Measurements from ENCODE around the gene FOXC1. TPM values are rescaled to one million over a fixed set of nuclear protein-coding genes. Genes with fewer than 3 reads are reported as not detected.

Gene FOXC1
- total and polyA plus RNA-seq, 2 of the 13 experiments (the other 11 are each of a cell fraction or from before 2014, with no cell fraction given) = 0.44 to 0.55 TPM

GRCh38 chr6:1576166-1576565 lies 33.5 kb upstream of the FOXC1 start:
- intact Hi-C loops (cut with micrococcal nuclease; ENCODE audit: unreplicated experiment) = no loop called here
- Histone ChIP-seq H2AFZ (ENCODE audit: low read length) (no peak overlapping the region), H3K4me3 (replicated peaks in 1 of 3; ENCODE audit: insufficient read depth in 1 of 3, low read depth in 2 of 3, low read length in 3 of 3) (peak overlapping the region; percentile 39 to 65 (median 57); a peak in 4 of 6 replicates), H3K4me1 (ENCODE audit: insufficient read depth, low read length) (peaks cover 18% of the 10 kb centered on the region), H3K36me3 (replicated peaks in 1 of 2; ENCODE audit: control insufficient read depth in 1 of 2, insufficient read depth in 2 of 2, low read length in 2 of 2) (no peaks in the 10 kb centered on the region), H3K27ac (ENCODE audit: extremely low read length, insufficient read depth, low read length) (no peak overlapping the region), H4K20me1 (ENCODE audit: insufficient read depth, low read length) (no peaks in the 10 kb centered on the region), H3K27me3 (ENCODE audit: control insufficient read depth in 1 of 2, insufficient read depth in 2 of 2, low read length in 2 of 2) (peaks cover 9 to 60% of the 10 kb centered on the region in 2 experiments), H3K79me2 (ENCODE audit: insufficient read depth, low read length) (no peaks in the 10 kb centered on the region), H3K9me3 (ENCODE audit: low read length) (peaks cover 4% of the 10 kb centered on the region; the same call in 1 of the 2 replicates), H3K4me2 (ENCODE audit: low read depth, low read length) (peak overlapping the region; percentile 79), H3K9ac (ENCODE audit: insufficient read depth, low read depth, low read length) (no peak overlapping the region)
- ATAC-seq = no peak
- ChIA-PET CTCF (ENCODE audit: low intra/inter-chr PET ratio, low total read pairs) (no interaction called here), POLR2A (no interaction called here)
- FAIRE-seq = no peak
- DNase-seq (ENCODE audit: low spot score) = no peak
- TF ChIP-seq NFYB (CRISPR knock-in tag; IDR thresholded peaks at IDR 0.05) (no peak), HMG20B (CRISPR knock-in tag; conservative IDR thresholded peaks at IDR 0.05) (no peak), ZNF552 (CRISPR knock-in tag; IDR thresholded peaks at IDR 0.05; ENCODE audit: borderline replicate concordance) (0 out of 2 replicates have a peak, but pooled peaks have one; percentile 41)
- 41% methylated on average over 9 of the region's 9 CpGs for WGBS (ENCODE audit: low lambda C conversion rate)
- in situ Hi-C loops (cut with HindIII; ENCODE audit: extremely low pct_ligation_motif_present, low pct_unique_long_range_greater_than_20kb) = no loop called here
- BruUV-seq (replicated peaks) = no TSS peak

GRCh38 chr6:1576711-1577110 lies 33.0 kb upstream of the FOXC1 start:
- Histone ChIP-seq H3K79me2 (ENCODE audit: insufficient read depth, low read length) (no peaks in the 10 kb centered on the region), H3K4me3 (replicated peaks in 1 of 3; ENCODE audit: insufficient read depth in 1 of 3, low read depth in 2 of 3, low read length in 3 of 3) (no peak overlapping the region), H4K20me1 (ENCODE audit: insufficient read depth, low read length) (no peaks in the 10 kb centered on the region), H3K4me2 (ENCODE audit: low read depth, low read length) (no peak overlapping the region), H3K27me3 (ENCODE audit: control insufficient read depth in 1 of 2, insufficient read depth in 2 of 2, low read length in 2 of 2) (peaks cover 9 to 60% of the 10 kb centered on the region in 2 experiments), H3K27ac (ENCODE audit: extremely low read length, insufficient read depth, low read length) (no peak overlapping the region), H3K9me3 (ENCODE audit: low read length) (no peaks in the 10 kb centered on the region), H3K4me1 (ENCODE audit: insufficient read depth, low read length) (peaks cover 18% of the 10 kb centered on the region), H3K36me3 (replicated peaks in 1 of 2; ENCODE audit: control insufficient read depth in 1 of 2, insufficient read depth in 2 of 2, low read length in 2 of 2) (no peaks in the 10 kb centered on the region), H2AFZ (ENCODE audit: low read length) (no peak overlapping the region), H3K9ac (ENCODE audit: insufficient read depth, low read depth, low read length) (no peak overlapping the region)
- DNase-seq (ENCODE audit: low spot score) = no peak
- no peak for FAIRE-seq
- in situ Hi-C loops (cut with HindIII; ENCODE audit: extremely low pct_ligation_motif_present, low pct_unique_long_range_greater_than_20kb) = no loop called here
- no TSS peak for BruUV-seq (replicated peaks)
- ATAC-seq = no peak
- 67% methylated on average over 5 of the region's 11 CpGs for WGBS (ENCODE audit: low lambda C conversion rate)
- ChIA-PET CTCF (ENCODE audit: low intra/inter-chr PET ratio, low total read pairs) (no interaction called here), POLR2A (no interaction called here)
- intact Hi-C loops (cut with micrococcal nuclease; ENCODE audit: unreplicated experiment) = no loop called here
- TF ChIP-seq ZXDC (CRISPR knock-in tag; IDR thresholded peaks at IDR 0.05) = no peak
- TF ChIP-seq SMC3 (IDR thresholded peaks at IDR 0.05; ENCODE audit: low read length) = no peak
- no peak for TF ChIP-seq E2F5 (CRISPR knock-in tag; conservative IDR thresholded peaks at IDR 0.05)
- no peak for TF ChIP-seq TOPORS (CRISPR knock-in tag; IDR thresholded peaks at IDR 0.05)
- TF ChIP-seq ZNF496 (CRISPR knock-in tag; IDR thresholded peaks at IDR 0.05; ENCODE audit: insufficient replicate concordance) = no peak
- TF ChIP-seq SETDB1 (CRISPR knock-in tag; IDR thresholded peaks at IDR 0.05; ENCODE audit: borderline replicate concordance) = no peak
- no peak for TF ChIP-seq ARHGAP35 (CRISPR knock-in tag; IDR thresholded peaks at IDR 0.05; ENCODE audit: borderline replicate concordance)
- no peak for TF ChIP-seq ZNF709 (CRISPR knock-in tag; IDR thresholded peaks at IDR 0.05)
- TF ChIP-seq ZNF713 (CRISPR knock-in tag; IDR thresholded peaks at IDR 0.05) = no peak
- TF ChIP-seq CTCF (CRISPR knock-in tag; IDR thresholded peaks at IDR 0.05) = no peak
- no peak for TF ChIP-seq EED (CRISPR knock-in tag; IDR thresholded peaks at IDR 0.05)

Measured in HepG2 (cell line).